PC-3 (cell line): ENCODE data around the gene AMPD3. TPM values are rescaled to one million over a fixed set of nuclear protein-coding genes. Genes with fewer than 3 reads are reported as not detected.
A peak's percentile ranks its signal among the peaks of the same experiment; 100 is the strongest.

Source experiments
- ATAC-seq: fragments of 200-7000 bp; cut with Tn5 transposase; 2 replicates; pipeline ENCODE4 v1.9.1; 2020; ENCODE audit warnings: mild to moderate bottlenecking, moderate library complexity
- BruUV-seq: library from RNA; stranded (reverse); fragments of 400-500 nt; replicated peaks from 2 replicates; lab custom pipeline; 2021; lab: Mats Ljungman, UMichigan
- CTCF ChIA-PET: fragments of 300-600 bp; sonication (Branson Sonifier 250); formaldehyde crosslinking; loops from one replicate; lab custom pipeline; 2022; ENCODE audit warnings: antibody characterized with exemption; lab: Charles Lee
- POLR2A ChIA-PET: fragments of 300-600 bp; sonication (Branson Sonifier 250); formaldehyde crosslinking; loops from one replicate; lab custom pipeline; 2022; ENCODE audit warnings: antibody characterized with exemption; ENCODE audit not compliant: unreplicated experiment; lab: Charles Lee
- DNase-seq: peaks from one replicate; pipeline ENCODE4 v3.0.0-alpha.2; 2015
- H2AFZ ChIP-seq: fragments of 300-600 bp; sonication (generic); 2 replicates; pipeline ENCODE4 v1.6.0; 2016; ENCODE audit warnings: antibody characterized with exemption, low read length
- H3F3A ChIP-seq: fragments of 300-600 bp; sonication (generic); one replicate; pipeline ENCODE4 v1.6.0; 2017; ENCODE audit warnings: antibody characterized with exemption, low read length, control low read depth, mild to moderate bottlenecking; ENCODE audit not compliant: unreplicated experiment
- H3K27ac ChIP-seq: fragments of 300-600 bp; sonication (generic); 2 replicates; pipeline ENCODE4 v1.5.1; 2016; ENCODE audit warnings: mild to moderate bottlenecking, low read length
- H3K27me3 ChIP-seq: fragments of 300-600 bp; sonication (generic); 2 replicates; pipeline ENCODE4 v1.6.1; 2016; ENCODE audit warnings: low read length, mixed read lengths
- H3K36me3 ChIP-seq: fragments of 300-600 bp; sonication (generic); 2 replicates; pipeline ENCODE4 v1.6.1; 2016; ENCODE audit warnings: low read depth, mixed run types, low read length, mixed read lengths
- H3K4me1 ChIP-seq: fragments of 300-600 bp; sonication (generic); 2 replicates; pipeline ENCODE4 v1.5.1; 2016; ENCODE audit warnings: low read length; ENCODE audit not compliant: insufficient read depth
- H3K4me2 ChIP-seq: fragments of 300-600 bp; sonication (generic); 2 replicates; pipeline ENCODE4 v1.6.0; 2016; ENCODE audit warnings: low read length
- H3K4me3 ChIP-seq: fragments of 300-600 bp; sonication (generic); 2 replicates; pipeline ENCODE4 v1.5.1; 2016; ENCODE audit warnings: mild to moderate bottlenecking, low read length, mixed read lengths
- H3K79me2 ChIP-seq: fragments of 300-600 bp; sonication (generic); 2 replicates; pipeline ENCODE4 v1.6.1; 2017; ENCODE audit warnings: low read length, mixed read lengths
- H3K9ac ChIP-seq: fragments of 300-600 bp; sonication (generic); 2 replicates; pipeline ENCODE4 v1.6.0; 2016; ENCODE audit warnings: mild to moderate bottlenecking, low read length
- H3K9me2 ChIP-seq: fragments of 300-600 bp; sonication (generic); replicated peaks from 2 replicates; pipeline ENCODE4 v1.6.1; 2016; ENCODE audit warnings: mixed run types, low read length, mixed read lengths
- H3K9me3 ChIP-seq: fragments of 300-600 bp; sonication (generic); 2 replicates; pipeline ENCODE4 v1.6.1; 2016; ENCODE audit warnings: low read length, mixed read lengths
- H4K20me1 ChIP-seq: fragments of 300-600 bp; sonication (generic); 2 replicates; pipeline ENCODE4 v1.6.1; 2016; ENCODE audit warnings: low read length, mixed read lengths
- EZH2 ChIP-seq: fragments of 300-600 bp; sonication (generic); IDR thresholded peaks from one replicate; pipeline ENCODE4 v1.6.1; 2017; ENCODE audit warnings: antibody characterized with exemption, mild to moderate bottlenecking, low read length; ENCODE audit not compliant: unreplicated experiment
- EZH2phosphoT487 ChIP-seq: fragments of 300-600 bp; sonication (generic); IDR thresholded peaks from 2 replicates; pipeline ENCODE4 v1.6.1; 2018; ENCODE audit warnings: mild to moderate bottlenecking, antibody characterized with exemption, low read length, borderline replicate concordance
- intact Hi-C: fragments of 100-400 bp; cut with micrococcal nuclease; formaldehyde crosslinking; loops from 2 replicates; pipeline ENCODE4 v1.9.0; 2023
- total RNA-seq: library from RNA; depleted of rRNA; stranded (reverse); fragments of >200 nt; gene quantifications from 2 replicates; pipeline ENCODE4 v1.2.3, GENCODE V29; 2014
- TF ChIP-seq, protein P1 (sequence below): fragments of 300-600 bp; sonication (generic); conservative IDR thresholded peaks from 2 replicates; pipeline ENCODE4 v1.5.1; 2017; ENCODE audit warnings: antibody characterized with exemption, low read depth, mild to moderate bottlenecking, low read length

The AMPD3 gene
- total RNA-seq, 1 experiment from 2014 or later, result 11.8 TPM

DNA sequence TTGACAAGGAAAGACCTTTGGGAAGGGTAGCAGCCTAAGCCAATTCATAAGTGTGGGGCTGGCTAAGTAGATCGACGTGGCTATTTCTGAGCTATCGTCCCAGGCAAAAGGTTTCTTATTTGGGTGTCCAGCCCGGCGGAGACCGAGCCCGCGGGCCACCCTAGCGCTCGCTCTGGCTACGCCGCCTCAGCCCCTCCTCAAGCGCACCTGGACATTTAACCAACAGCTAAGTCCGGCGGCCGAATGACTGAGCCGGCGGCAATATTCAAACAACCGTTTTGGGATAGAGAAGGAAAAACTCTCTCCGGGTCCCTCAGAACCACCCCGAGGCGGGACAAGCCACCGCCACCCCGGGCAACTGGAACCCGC lies 85.5 kb downstream of the AMPD3 start:
- TF ChIP-seq, protein P1, sequence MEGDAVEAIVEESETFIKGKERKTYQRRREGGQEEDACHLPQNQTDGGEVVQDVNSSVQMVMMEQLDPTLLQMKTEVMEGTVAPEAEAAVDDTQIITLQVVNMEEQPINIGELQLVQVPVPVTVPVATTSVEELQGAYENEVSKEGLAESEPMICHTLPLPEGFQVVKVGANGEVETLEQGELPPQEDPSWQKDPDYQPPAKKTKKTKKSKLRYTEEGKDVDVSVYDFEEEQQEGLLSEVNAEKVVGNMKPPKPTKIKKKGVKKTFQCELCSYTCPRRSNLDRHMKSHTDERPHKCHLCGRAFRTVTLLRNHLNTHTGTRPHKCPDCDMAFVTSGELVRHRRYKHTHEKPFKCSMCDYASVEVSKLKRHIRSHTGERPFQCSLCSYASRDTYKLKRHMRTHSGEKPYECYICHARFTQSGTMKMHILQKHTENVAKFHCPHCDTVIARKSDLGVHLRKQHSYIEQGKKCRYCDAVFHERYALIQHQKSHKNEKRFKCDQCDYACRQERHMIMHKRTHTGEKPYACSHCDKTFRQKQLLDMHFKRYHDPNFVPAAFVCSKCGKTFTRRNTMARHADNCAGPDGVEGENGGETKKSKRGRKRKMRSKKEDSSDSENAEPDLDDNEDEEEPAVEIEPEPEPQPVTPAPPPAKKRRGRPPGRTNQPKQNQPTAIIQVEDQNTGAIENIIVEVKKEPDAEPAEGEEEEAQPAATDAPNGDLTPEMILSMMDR, result no peak
- TF ChIP-seq EZH2phosphoT487, result no peak
- TF ChIP-seq EZH2, result no peak
- Histone ChIP-seq H4K20me1 (peaks cover 4% of the 10 kb centered on the region; the same call in 1 of the 2 replicates), H2AFZ (peak overlapping the region; percentile 87), H3K4me1 (peaks cover 22% of the 10 kb centered on the region), H3K9ac (peak overlapping the region; percentile 85), H3K4me3 (peak overlapping the region; percentile 76), H3F3A (no peaks in the 10 kb centered on the region), H3K27ac (peak overlapping the region; percentile 59), H3K9me3 (no peaks in the 10 kb centered on the region), H3K4me2 (peak overlapping the region; percentile 90), H3K36me3 (no peaks in the 10 kb centered on the region), H3K27me3 (no peaks in the 10 kb centered on the region), H3K79me2 (peaks cover 29% of the 10 kb centered on the region), H3K9me2 (no peaks in the 10 kb centered on the region)
- no TSS peak for BruUV-seq
- no peak for DNase-seq
- peak; percentile 56 for ATAC-seq
- ChIA-PET CTCF (interaction anchor here (0.5 to 1.2 kb wide), 13 partner anchors 10 to 278 kb away, joined by 3 to 7 read pairs (median 3); partner anchors contain the start of gene AMPD3), POLR2A (interaction anchor here (0.5 to 1.6 kb wide), 3 partner anchors 10 to 337 kb away, joined by 4 to 11 read pairs (median 8); no protein-coding TSS in a partner anchor)
- intact Hi-C loops, result loop anchor here (2.0 kb wide), 2 partner anchors 20 to 54 kb away; no protein-coding TSS in a partner anchor

GRCh38 chr11:10540915-10541560 lies 86.0 kb downstream of the AMPD3 start, which contains the start of gene RNF141:
Gene RNF141 (minus strand): TSS chr11:10541187. CDS start chr11:10534158, 7,029 bp downstream.
- no peaks in the 10 kb centered on the region for H3K9me3 ChIP-seq
- no peaks in the 10 kb centered on the region for H3K36me3 ChIP-seq
- no peaks in the 10 kb centered on the region for H3K27me3 ChIP-seq
- peaks cover 22% of the 10 kb centered on the region for H3K4me1 ChIP-seq
- H3K4me2 ChIP-seq, result peak within 1 kb of the TSS; percentile 90
- ChIA-PET CTCF (interaction anchor here (0.5 to 1.2 kb wide), 10 partner anchors 9 to 135 kb away, joined by 3 to 5 read pairs (median 4); partner anchors contain the start of gene AMPD3), POLR2A (interaction anchor here (0.5 to 1.6 kb wide), 4 partner anchors 9 to 337 kb away, joined by 4 to 11 read pairs (median 6); no protein-coding TSS in a partner anchor)
- H3F3A ChIP-seq, result no peaks in the 10 kb centered on the region
- H3K27ac ChIP-seq, result peak within 1 kb of the TSS; percentile 59
- H3K4me3 ChIP-seq, result peak within 1 kb of the TSS; percentile 76
- no TSS peak for BruUV-seq
- H3K9ac ChIP-seq, result peak within 1 kb of the TSS; percentile 85
- ATAC-seq (peak; percentile 92), DNase-seq (peak; percentile 92)
- H3K9me2 ChIP-seq, result no peaks in the 10 kb centered on the region
- H4K20me1 ChIP-seq, result peaks cover 4% of the 10 kb centered on the region; the same call in 1 of the 2 replicates
- intact Hi-C loops, result loop anchor here (2.0 kb wide), 2 partner anchors 20 to 54 kb away; no protein-coding TSS in a partner anchor
- peaks cover 29% of the 10 kb centered on the region for H3K79me2 ChIP-seq
- H2AFZ ChIP-seq, result peak within 1 kb of the TSS; percentile 98
- TF ChIP-seq, protein P1, result peak; percentile 73
- TF ChIP-seq EZH2phosphoT487, result no peak
